HepG2 (cell line): ENCODE measurements around the gene CMTM1. TPM values are rescaled to one million over a fixed set of nuclear protein-coding genes. Genes with fewer than 3 reads are reported as not detected.

Experiments used
- ATF7-NPFF ChIP-seq: sonication (generic); formaldehyde crosslinking; IDR thresholded peaks from 2 replicates; pipeline ENCODE4 v1.8.1; 2023; ENCODE audit warnings: mild to moderate bottlenecking, low read depth, missing genetic modification reagents, moderate library complexity
- CBFB ChIP-seq: sonication (generic); formaldehyde crosslinking; IDR thresholded peaks from 2 replicates; pipeline ENCODE4 v1.4.0; 2020; ENCODE audit warnings: missing genetic modification reagents
- E2F5 ChIP-seq: sonication (generic); formaldehyde crosslinking; conservative IDR thresholded peaks from 2 replicates; pipeline ENCODE4 v1.4.0; 2020; ENCODE audit warnings: missing genetic modification reagents
- EHMT2 ChIP-seq: fragments of 200-600 bp; sonication (generic); IDR thresholded peaks from 2 replicates; pipeline ENCODE4 v1.7.0; 2017; ENCODE audit warnings: antibody characterized with exemption, low read depth, low read length, borderline replicate concordance
- ETV6 ChIP-seq: sonication (generic); formaldehyde crosslinking; conservative IDR thresholded peaks from 2 replicates; pipeline ENCODE4 v1.4.0; 2020; ENCODE audit warnings: missing genetic modification reagents
- FOXA3 ChIP-seq: IDR thresholded peaks from 2 replicates; pipeline ENCODE4 v1.6.1; 2016; ENCODE audit warnings: missing genetic modification reagents, missing compliant biosample characterization
- KDM6A ChIP-seq: IDR thresholded peaks from 2 replicates; pipeline ENCODE4 v1.6.1; 2016; ENCODE audit warnings: low read depth
- MAZ ChIP-seq, 2 experiments: sonication (generic) in 1 of 2; formaldehyde crosslinking in 1 of 2; IDR thresholded peaks; 2 replicates each; pipeline versions ENCODE4 v1.5.0 to v1.6.1; 2012 to 2020; ENCODE audit warnings: low read depth in 2 of 2, mild to moderate bottlenecking in 2 of 2, borderline replicate concordance in 1 of 2, improper control_type of control experiment in 1 of 2, low read length in 1 of 2, missing genetic modification reagents in 1 of 2, moderate library complexity in 1 of 2
- MTA1 ChIP-seq: sonication (generic); formaldehyde crosslinking; IDR thresholded peaks from 2 replicates; pipeline ENCODE4 v1.4.0; 2020; ENCODE audit warnings: missing genetic modification reagents, mild to moderate bottlenecking, borderline replicate concordance
- NBN ChIP-seq: fragments of 450-650 bp; conservative IDR thresholded peaks from 2 replicates; pipeline ENCODE4 v1.6.1; 2017
- NCOA1 ChIP-seq: sonication (generic); formaldehyde crosslinking; IDR thresholded peaks from 2 replicates; pipeline ENCODE4 v1.9.0; 2021; ENCODE audit warnings: missing genetic modification reagents
- NONO ChIP-seq, 2 experiments: fragments of 450-650 bp in 1 of 2; sonication (generic) in 1 of 2; formaldehyde crosslinking in 1 of 2; IDR thresholded peaks in 1 of 2; conservative IDR thresholded peaks in 1 of 2; 2 replicates each; pipeline versions ENCODE4 v1.6.1 to v1.8.0; 2017 to 2022; ENCODE audit warnings: mild to moderate bottlenecking in 1 of 2, missing genetic modification reagents in 1 of 2, moderate library complexity in 1 of 2
- NRL ChIP-seq: sonication (generic); formaldehyde crosslinking; IDR thresholded peaks from 2 replicates; pipeline ENCODE4 v1.5.0; 2020; ENCODE audit warnings: missing genetic modification reagents, mild to moderate bottlenecking, moderate library complexity, borderline replicate concordance
- PLRG1 ChIP-seq: fragments of 450-650 bp; conservative IDR thresholded peaks from 2 replicates; pipeline ENCODE4 v1.6.1; 2016
- PRMT3 ChIP-seq: sonication (generic); formaldehyde crosslinking; IDR thresholded peaks from 2 replicates; pipeline ENCODE4 v1.8.1; 2022; ENCODE audit warnings: low read depth, mild to moderate bottlenecking, moderate library complexity, missing genetic modification reagents, borderline replicate concordance
- SMC3 ChIP-seq: IDR thresholded peaks from 2 replicates; pipeline ENCODE4 v1.6.1; 2011; ENCODE audit warnings: low read length, improper control_type of control experiment
- TBP ChIP-seq: sonication (generic); formaldehyde crosslinking; IDR thresholded peaks from 2 replicates; pipeline ENCODE4 v1.5.0; 2020; ENCODE audit warnings: missing genetic modification reagents
- TEAD2 ChIP-seq: sonication (generic); formaldehyde crosslinking; IDR thresholded peaks from 2 replicates; pipeline ENCODE4 v1.9.0; 2021; ENCODE audit warnings: missing genetic modification reagents
- TGIF2 ChIP-seq: IDR thresholded peaks from 2 replicates; pipeline ENCODE4 v1.6.1; 2016; ENCODE audit warnings: control low read depth, missing compliant biosample characterization
- ZNF24 ChIP-seq: fragments of 450-650 bp; IDR thresholded peaks from 2 replicates; pipeline ENCODE4 v1.6.1; 2017; ENCODE audit warnings: antibody characterized with exemption, mild to moderate bottlenecking
- ZNF431 ChIP-seq: sonication (generic); formaldehyde crosslinking; IDR thresholded peaks from 2 replicates; pipeline ENCODE4 v1.9.0; 2022; ENCODE audit warnings: missing genetic modification reagents, low read depth, mild to moderate bottlenecking, borderline replicate concordance
- polyA plus RNA-seq, 8 experiments: library from polyadenylated mRNA; depleted of rRNA in 3 of 8; stranded (reverse) in 7 of 8; unstranded in 1 of 8; fragments of >200 nt; fragmentation: Illumina TruSeq in 4 of 8; extraction: Trizol in 4 of 8; gene quantifications; 2 replicates each; pipeline versions ENCODE4 v1.2.1 to v1.2.3, GENCODE V29; 2011 to 2016; ENCODE audit warnings: low read depth in 4 of 8, missing spikeins in 1 of 8, mixed read lengths in 1 of 8; ENCODE audit not compliant: insufficient read depth in 1 of 8
- total RNA-seq, 5 experiments: library from RNA; depleted of rRNA; stranded (reverse); fragments of >200 nt; fragmentation: Illumina TruSeq; extraction: Trizol; gene quantifications; 2 replicates each; pipeline ENCODE4 v1.2.3, GENCODE V29; 2016; ENCODE audit warnings: low read depth in 1 of 5
- TF ChIP-seq, protein P1 (sequence below), 2 experiments: sonication (generic) in 1 of 2; formaldehyde crosslinking in 1 of 2; IDR thresholded peaks; 2 replicates each; pipeline versions ENCODE4 v1.4.0 to v1.6.1; 2016 to 2020; ENCODE audit warnings: borderline replicate concordance in 1 of 2, low read depth in 1 of 2, mild to moderate bottlenecking in 1 of 2, missing genetic modification reagents in 1 of 2

CMTM1 gene
- total and polyA plus RNA-seq, 2 of the 13 experiments (the other 11 are each of a cell fraction or from before 2014, with no cell fraction given): 1.7 to 2.9 TPM

DNA sequence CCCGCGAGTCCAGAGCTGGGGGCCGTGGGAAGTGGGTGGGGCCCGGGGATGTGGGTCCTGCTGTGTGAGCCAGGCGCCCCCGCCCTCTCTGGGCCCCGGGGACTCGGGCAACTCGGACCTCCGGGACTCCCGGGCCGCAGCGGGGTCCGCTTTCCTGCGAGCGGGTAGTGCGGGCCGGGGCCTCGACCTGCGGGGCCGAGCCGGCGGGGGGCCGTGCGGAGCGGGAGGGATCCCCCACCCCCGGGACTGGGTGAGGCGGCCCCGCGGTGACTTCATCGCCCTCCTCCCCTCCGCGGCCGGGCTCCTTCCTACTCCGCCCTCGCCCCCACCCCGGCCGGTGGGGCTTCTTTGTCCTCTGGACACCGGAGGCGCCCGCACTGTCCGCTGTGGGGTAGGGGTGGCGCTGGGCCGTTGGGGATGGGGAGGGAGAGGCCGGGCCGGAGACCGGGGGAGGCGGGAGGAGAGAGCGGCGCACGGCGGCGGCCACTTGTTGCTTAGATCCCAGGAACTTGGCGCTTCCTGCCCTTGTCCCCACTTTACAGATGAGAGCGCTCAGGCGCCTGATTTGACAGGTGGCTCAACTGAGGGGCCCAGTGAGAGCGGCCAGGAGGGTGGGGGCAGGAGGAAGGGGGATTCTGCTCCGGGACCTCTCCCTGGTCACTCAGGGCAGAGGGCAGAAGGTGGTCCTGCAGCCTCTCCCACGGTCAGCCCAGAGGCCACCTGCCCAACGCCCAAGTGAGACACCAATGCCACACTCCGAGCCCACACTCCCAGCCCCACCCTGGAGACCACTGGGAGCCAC, 39.1 kb downstream of the CMTM1 start (continued):
- TF ChIP-seq PRMT3 (CRISPR knock-in tag): no peak
- TF ChIP-seq NRL: 0 out of 2 replicates have a peak, but pooled peaks have one; percentile 54
- no peak for TF ChIP-seq SMC3
- no peak for TF ChIP-seq TGIF2 (CRISPR knock-in tag)
- TF ChIP-seq, protein P1, sequence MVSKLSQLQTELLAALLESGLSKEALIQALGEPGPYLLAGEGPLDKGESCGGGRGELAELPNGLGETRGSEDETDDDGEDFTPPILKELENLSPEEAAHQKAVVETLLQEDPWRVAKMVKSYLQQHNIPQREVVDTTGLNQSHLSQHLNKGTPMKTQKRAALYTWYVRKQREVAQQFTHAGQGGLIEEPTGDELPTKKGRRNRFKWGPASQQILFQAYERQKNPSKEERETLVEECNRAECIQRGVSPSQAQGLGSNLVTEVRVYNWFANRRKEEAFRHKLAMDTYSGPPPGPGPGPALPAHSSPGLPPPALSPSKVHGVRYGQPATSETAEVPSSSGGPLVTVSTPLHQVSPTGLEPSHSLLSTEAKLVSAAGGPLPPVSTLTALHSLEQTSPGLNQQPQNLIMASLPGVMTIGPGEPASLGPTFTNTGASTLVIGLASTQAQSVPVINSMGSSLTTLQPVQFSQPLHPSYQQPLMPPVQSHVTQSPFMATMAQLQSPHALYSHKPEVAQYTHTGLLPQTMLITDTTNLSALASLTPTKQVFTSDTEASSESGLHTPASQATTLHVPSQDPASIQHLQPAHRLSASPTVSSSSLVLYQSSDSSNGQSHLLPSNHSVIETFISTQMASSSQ (IDR thresholded peaks at IDR 0.05; ENCODE audit: low read depth): no peak
- TF ChIP-seq, protein P1 (CRISPR knock-in tag; IDR thresholded peaks at IDR 0.05; ENCODE audit: borderline replicate concordance): no peak
- no peak for TF ChIP-seq ZNF24
- no peak for TF ChIP-seq CBFB (CRISPR knock-in tag)
- no peak for TF ChIP-seq ATF7-NPFF
- 0 out of 2 replicates have a peak, but pooled peaks have one; percentile 1 for TF ChIP-seq NCOA1 (CRISPR knock-in tag)
- TF ChIP-seq FOXA3 (CRISPR knock-in tag): no peak
- TF ChIP-seq EHMT2: no peak
- TF ChIP-seq PLRG1: no peak
- TF ChIP-seq NONO (IDR thresholded peaks at IDR 0.05): no peak
- TF ChIP-seq NONO (CRISPR knock-in tag; conservative IDR thresholded peaks at IDR 0.05): no peak
- TF ChIP-seq ETV6: no peak
- 0 out of 2 replicates have a peak, but pooled peaks have one; percentile 12 for TF ChIP-seq E2F5 (CRISPR knock-in tag)
- TF ChIP-seq NBN: no peak
- TF ChIP-seq KDM6A (CRISPR knock-in tag): no peak
- TF ChIP-seq ZNF431 (CRISPR knock-in tag): no peak
- TF ChIP-seq TBP (CRISPR knock-in tag): peak; percentile 81; the same call in 1 of the 2 replicates
- TF ChIP-seq MAZ (IDR thresholded peaks at IDR 0.05; ENCODE audit: borderline replicate concordance, low read depth, low read length): no peak
- no peak; the same call in 1 of the 2 replicates for TF ChIP-seq MAZ (CRISPR knock-in tag; IDR thresholded peaks at IDR 0.05; ENCODE audit: low read depth)
- peak; percentile 67; the same call in 1 of the 2 replicates for TF ChIP-seq MTA1
- TF ChIP-seq TEAD2 (CRISPR knock-in tag): no peak
